SK-N-MC (cell line): Measurements from ENCODE around the gene ADSL.

Experiments
- EZH2 ChIP-seq: fragments of 200-600 bp; sonication (generic); IDR thresholded peaks from one replicate; pipeline ENCODE4 v1.6.1; 2017; ENCODE audit warnings: antibody characterized with exemption
- FOXP2 ChIP-seq: optimal IDR thresholded peaks from 2 replicates; pipeline ENCODE3; 2011; ENCODE audit warnings: mild to moderate bottlenecking, moderate library complexity; ENCODE audit not compliant: insufficient read depth; ENCODE audit errors: extremely low read length, control extremely low read depth
- POLR2AphosphoS5 ChIP-seq: IDR thresholded peaks from 2 replicates; pipeline ENCODE4 v1.6.1; 2012; ENCODE audit warnings: mild to moderate bottlenecking, low read depth, low read length, borderline replicate concordance

DNA sequence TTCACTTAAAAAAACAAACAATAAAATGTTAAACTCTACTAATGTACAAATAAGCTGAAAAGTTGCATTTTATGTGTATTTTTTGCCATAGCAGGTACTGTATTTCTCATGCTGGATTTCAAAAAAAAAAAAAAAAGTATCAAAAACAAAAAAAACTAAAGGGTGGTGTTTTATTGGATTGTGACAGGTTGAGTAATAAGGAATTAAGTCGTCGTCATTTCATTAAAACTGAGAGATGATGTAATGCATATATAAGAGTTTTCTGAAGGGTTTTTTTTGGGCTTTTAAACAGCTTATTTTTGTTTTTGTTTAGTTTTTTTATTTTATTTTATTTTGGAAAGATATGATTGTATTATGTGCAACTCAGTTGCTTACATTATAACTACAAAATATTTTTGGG, 10.9 kb upstream of the ADSL start:
- no peak for TF ChIP-seq POLR2AphosphoS5
- no peak for TF ChIP-seq EZH2
- no peak for TF ChIP-seq FOXP2
